Measurements from ENCODE around the gene PLCB4.

The PLCB4 gene

DNA sequence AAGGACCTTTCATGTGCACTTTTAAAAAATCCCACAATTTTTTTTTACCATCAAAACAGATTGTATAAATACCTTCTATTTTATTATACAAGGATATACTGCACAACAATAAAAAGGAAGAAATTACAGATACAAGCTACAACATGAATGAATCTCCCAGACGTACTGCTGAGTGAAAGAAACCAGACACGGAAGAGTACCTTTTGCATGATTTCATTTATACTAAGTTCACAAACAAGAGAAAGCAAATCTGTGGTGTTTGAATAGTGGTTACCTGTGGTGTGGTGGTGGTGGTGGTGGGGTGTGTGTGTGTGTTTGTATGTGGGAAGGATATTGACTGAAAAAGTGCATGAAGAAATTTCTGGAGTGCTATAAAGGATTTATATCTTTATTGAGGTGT is 6.8 kb upstream of the PLCB4 start:
- no peak for DNase-seq

DNA sequence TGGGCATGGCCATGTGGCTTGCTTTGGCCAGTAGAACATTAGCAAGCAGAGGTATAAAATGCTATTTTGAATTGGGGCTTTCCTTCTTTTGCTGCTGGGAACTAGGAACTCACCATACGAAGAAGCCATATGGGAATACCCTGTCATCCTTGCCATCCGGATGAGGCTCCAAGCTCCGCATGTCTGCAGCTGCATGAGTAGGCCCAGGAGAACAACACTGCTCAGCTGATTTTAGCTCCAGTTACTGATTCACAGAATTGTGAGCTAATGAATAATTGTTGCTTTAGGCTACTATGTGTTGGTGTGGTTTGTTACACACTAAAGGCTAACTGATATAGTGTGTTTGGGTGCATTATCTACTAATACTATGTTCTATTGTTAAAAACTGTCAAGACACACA is 2.7 kb upstream of the PLCB4 start:
- DNase-seq = no peak

- no peak for DNase-seq
Measured at GRCh38 chr20:9068233-9068801, 570 bp upstream of the PLCB4 start.

GRCh38 chr20:9070304-9070703 is 1.4 kb downstream of the PLCB4 start:
- DNase-seq = no peak

GRCh38 chr20:9071976-9072726 is 3.3 kb downstream of the PLCB4 start:
- DNase-seq = no peak

- no peak for DNase-seq
Measured at GRCh38 chr20:9072861-9073500, 4.1 kb downstream of the PLCB4 start.

DNA sequence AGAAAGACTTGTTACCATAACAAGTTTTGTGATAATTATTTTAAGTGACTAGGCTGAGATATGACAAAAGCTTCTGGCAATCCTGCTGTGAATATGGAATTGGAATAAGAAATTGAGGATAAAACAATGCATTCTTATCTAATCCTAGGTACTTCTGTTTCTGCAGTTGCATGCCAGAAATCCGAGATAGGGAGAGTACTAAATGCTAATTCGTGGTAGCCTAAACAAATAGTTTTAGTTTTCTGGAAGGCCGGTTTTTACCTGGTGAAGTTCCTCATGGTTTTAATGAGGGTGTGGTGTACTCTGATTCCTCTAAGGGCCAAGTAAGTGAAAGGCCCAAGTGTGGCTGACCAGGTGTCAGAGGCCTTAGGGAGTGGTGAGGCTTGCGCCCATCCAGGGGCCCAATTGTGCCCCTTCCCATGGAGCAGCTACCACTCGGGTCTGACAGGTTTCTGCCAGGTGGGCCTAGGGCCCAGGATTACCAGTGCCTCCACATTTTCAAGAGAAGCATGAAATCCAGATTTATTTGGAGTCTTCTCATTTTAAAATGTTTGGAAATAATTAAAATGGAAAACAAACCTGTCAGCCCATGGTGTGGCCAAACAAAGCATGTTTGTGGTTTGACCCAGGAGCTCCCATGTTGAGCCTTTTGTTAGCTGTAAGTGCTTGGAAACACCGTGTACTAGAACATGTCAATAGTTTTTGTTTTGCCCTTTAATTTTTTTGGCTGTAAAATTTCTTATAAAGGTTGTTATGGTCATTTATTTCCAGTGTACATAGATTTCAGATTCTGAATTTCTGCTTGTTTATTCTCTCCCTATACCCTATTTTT is 6.6 kb downstream of the PLCB4 start:
- DNase-seq = no peak

DNA sequence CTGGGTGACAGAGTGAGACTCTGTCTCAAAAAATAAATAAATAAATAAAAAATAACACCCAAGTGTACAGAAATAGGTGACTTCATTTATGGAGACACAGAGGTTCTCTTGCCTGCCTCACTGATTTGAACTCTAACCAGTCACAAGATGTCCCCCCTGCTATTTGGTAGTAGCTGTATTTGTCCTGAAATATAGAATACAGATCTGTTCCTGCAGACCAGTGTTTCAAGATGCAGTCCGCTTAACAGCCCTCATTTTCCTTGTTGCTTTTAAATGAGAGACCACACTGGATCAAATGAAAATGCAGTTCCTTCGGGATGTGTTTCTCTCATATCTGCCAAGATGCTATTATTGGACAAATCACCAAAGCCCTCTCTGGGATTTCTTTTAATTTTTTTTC is 7.6 kb downstream of the PLCB4 start:
- DNase-seq = no peak

DNA sequence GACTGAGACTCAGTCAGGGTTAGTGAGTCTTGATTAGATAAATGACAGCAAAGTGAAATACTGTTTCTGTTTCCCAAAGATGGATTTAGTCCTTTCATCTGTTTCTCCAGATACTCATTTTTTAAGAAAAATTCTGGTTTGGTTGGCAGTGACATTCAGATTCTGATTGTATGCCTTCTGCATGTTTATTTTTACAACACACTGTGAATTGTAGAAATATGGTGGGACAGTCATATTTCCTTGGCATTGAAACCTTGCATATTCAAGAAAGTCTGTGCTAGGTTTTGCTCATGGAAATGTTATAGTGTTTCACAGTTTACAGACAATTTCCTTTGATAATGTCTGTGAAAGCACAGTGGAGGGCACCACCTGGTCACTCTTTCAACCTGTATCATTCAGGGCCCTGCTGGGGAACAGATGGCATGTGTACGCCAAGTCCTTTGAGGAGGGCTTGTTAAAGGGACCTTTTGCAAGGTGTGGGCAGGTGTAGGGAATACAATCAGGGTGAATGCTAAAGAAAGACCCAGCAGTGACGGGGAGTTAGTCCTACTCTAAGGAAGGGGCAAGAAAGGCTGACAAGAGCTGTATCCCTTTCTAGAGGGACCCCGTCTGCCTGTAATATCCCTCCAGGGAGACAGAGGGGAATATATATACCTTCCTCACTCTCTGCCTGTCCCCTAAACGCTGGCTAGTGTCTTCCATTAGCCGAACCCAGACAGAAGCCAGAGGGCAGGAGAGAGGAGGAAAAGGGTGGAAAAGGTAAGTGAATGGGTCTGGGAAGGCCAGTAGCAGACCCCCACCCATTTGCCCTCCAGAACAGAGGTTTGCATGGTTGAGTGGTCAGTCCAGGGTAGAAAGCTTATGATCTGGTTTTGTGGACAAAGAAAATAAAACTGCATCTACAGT is 10.2 kb downstream of the PLCB4 start:
- no peak for DNase-seq

GRCh38 chr20:9081423-9081966 is 12.6 kb downstream of the PLCB4 start:
- DNase-seq = no peak

GRCh38 chr20:9082741-9083140 is 13.9 kb downstream of the PLCB4 start:
- DNase-seq = no peak

DNA sequence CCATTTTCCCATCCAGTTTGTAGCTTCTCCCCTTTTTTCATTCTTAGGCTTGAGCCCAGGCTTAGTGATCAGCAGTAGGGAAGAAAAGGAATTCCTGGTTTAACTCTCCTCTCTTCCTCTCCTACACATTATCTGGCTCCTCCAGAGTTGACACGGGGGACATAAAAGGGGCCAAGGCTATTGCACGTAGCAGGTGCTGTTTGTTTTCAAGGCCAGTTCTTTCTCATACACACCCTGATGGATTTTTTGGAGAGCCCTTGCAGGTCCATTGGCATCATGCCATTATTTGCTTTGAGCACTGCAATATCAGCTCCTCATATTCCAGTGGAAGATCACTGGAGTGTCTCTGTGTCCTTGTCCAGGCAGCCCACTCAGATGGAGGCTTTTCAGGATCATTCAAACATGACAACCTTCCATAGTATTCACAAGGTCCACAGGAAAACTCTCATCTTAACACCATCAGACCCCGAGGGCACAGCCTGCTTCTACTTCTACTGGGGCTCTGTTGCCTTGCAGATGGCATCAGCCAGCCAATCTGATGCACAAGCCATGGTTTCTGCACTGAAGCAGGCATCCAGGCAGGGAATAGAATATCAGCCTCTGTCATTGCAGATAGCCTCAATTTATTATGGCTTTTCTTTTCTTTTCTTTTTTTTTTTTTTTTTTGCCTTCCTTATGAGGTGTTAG is 18.8 kb downstream of the PLCB4 start:
- no peak for DNase-seq

DNA sequence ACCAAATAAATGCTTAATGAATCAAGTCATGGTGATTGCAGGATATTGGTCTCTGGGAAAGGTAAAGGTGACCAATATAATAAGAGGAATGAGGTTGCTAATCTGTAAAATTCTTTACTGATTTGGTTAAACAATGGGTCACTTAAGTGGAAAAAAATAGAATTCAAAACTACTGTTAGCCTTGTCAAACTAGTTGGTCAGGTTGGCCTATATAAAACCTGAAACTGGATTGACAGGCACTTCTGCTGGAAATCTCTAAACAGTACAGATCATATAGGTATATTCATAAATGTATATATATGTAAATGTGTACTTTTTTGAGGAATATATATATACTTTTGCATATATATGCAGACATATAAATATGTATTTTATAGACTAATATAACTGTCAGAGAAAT is 19.7 kb downstream of the PLCB4 start:
- no peak for DNase-seq

- DNase-seq = no peak
Measured at GRCh38 chr20:9092113-9092512, 23.2 kb downstream of the PLCB4 start.

DNA sequence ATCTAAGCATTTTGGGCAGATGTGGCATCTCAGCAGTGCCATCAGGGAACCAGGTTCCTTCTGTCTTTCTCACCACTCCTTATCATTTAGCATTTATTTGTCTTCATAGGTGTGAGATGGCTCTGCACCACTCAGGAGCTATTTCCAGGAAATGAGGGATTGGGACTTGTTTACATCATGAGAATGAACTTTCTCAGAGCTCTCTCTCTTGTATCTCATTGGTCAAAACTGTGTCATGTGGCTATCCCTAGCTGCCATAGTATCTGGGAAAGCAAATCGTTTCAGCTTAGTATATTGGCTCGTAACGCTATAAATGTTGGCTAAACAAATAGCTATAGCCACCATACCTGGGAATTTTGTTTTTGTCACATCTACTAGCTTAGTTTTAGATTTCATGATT is 23.8 kb downstream of the PLCB4 start:
- DNase-seq = no peak

- no peak for DNase-seq
Measured at GRCh38 chr20:9093218-9093957, 24.5 kb downstream of the PLCB4 start.

DNA sequence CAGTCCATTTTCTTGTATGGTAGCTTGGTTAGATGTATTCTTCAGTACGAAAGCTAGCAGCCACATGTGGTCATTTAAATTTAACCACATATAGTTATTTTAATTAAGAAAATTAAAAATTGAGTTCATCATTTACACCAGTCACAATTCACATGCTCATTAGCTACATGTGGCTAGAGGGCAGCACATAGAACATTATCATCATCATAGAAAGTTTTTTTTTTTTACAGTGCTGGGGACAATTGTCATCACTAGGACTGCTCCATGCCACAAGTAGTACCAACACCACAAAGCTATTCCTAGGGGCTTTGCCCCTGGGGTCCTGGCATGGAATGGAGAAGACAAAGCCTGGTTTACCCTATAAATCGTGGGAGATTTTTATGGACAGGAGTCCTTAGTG is 30.5 kb downstream of the PLCB4 start:
- DNase-seq = no peak

DNA sequence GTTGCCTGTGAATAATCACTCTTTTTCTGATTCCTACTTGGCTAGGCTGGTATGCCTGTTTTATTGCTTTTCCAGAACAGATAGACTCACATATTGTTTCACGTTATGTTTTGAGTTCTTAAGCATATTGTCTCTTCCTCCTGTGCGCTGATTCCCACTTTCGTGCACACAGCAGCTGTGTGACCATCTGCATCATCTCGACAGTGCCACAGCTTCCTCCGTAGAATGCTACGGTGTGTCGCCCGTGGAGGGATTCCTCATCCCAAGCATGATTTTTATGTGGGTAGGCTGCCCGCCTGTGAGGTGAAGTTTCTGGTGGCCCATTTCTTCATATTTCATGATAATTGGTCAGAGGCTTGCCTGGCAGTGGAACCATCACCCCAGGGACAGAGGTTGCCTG is 31.8 kb downstream of the PLCB4 start:
- DNase-seq = no peak

DNA sequence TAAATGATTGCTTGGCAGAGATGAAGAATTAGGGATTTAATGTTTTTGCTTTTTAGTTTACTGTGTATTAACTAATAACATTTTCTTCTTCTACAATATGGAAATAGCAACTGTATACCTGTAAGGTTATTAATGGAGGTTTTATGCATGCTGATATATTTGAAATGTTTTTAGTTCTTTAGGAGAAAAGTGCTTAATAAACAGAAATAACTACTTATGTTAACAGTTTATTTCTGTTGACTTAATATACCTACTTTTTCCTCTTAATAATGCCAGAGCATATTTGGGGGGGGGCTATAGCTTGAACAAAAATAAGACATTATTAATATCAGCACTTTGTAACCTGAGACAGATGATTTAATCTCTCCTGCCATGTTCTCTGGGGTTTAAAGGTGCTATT is 33.6 kb downstream of the PLCB4 start:
- DNase-seq = no peak

- DNase-seq = no peak
Measured at GRCh38 chr20:9103955-9104354, 35.1 kb downstream of the PLCB4 start.

DNA sequence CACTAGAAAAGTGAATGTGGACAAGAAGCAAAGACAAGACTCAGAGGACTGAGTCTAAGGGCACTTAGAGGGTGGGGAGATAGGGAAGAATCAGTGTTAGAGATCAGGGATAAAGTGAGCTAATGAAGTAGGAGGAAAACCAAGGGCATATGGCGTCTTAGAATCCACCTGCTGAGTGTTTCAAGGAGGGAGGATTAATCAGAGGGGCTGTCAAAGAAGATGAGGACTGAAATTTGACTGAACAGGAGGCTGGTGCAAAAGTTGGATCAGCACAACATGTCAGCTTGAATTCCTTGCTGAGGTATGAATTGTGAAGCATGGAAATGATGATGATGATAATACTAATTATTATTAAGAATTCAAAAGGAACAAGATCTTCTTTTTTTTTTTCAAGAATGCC is 39.4 kb downstream of the PLCB4 start:
- no peak for DNase-seq

All from activated T-cell treated with anti-CD3 and anti-CD28 coated beads, Interleukin-2, amount 50 U/mL, for 48 hours (primary cell).